Measurements from ENCODE around the gene SH3PXD2B. TPM values are rescaled to one million over a fixed set of nuclear protein-coding genes. Genes with fewer than 3 reads are reported as not detected.

SH3PXD2B gene
- total RNA-seq, 2 donors from 2014 or later = 12.2 to 13.2 TPM

- intact Hi-C loops (cut with DNase I) = no loop called here
- Histone ChIP-seq H3K27me3 (no peaks in the 10 kb centered on the region), H3K4me3 (no peak overlapping the region), H3K9ac (ENCODE audit: low read depth in 2 of 2, low read length in 2 of 2) (no peak overlapping the region), H3K27ac (no peak overlapping the region), H3K9me3 (no peaks in the 10 kb centered on the region), H3K36me3 (no peaks in the 10 kb centered on the region), H3K4me1 (peaks cover 6% of the 10 kb centered on the region)
- no peak for TF ChIP-seq CTCF (IDR thresholded peaks at IDR 0.05)
- DNase-seq = no peak
Measured at GRCh38 chr5:172385010-172385563, 69.2 kb downstream of the SH3PXD2B start.

GRCh38 chr5:172383191-172383802 is 71.0 kb downstream of the SH3PXD2B start:
- DNase-seq = peak; percentile 50
- H3K4me1 ChIP-seq = peaks cover 6% of the 10 kb centered on the region
- no peaks in the 10 kb centered on the region for H3K36me3 ChIP-seq
- H3K27ac ChIP-seq = peak overlapping the region; percentile 16
- H3K4me3 ChIP-seq = no peak overlapping the region
- no peaks in the 10 kb centered on the region for H3K9me3 ChIP-seq
- intact Hi-C loops (cut with DNase I) = no loop called here
- no peak overlapping the region for H3K9ac ChIP-seq (ENCODE audit: low read depth in 2 of 2, low read length in 2 of 2)
- TF ChIP-seq CTCF (IDR thresholded peaks at IDR 0.05) = no peak
- H3K27me3 ChIP-seq = no peaks in the 10 kb centered on the region

- DNase-seq = no peak
- Histone ChIP-seq H3K27ac (no peak overlapping the region), H3K9ac (ENCODE audit: low read depth in 2 of 2, low read length in 2 of 2) (peak overlapping the region in 1 of 2 donors; percentile 5), H3K4me1 (peaks cover 6% of the 10 kb centered on the region), H3K27me3 (no peaks in the 10 kb centered on the region), H3K9me3 (no peaks in the 10 kb centered on the region), H3K4me3 (no peak overlapping the region), H3K36me3 (no peaks in the 10 kb centered on the region)
- intact Hi-C loops (cut with DNase I) = no loop called here
- no peak for TF ChIP-seq CTCF (IDR thresholded peaks at IDR 0.05)
Measured at GRCh38 chr5:172380987-172381643, 73.2 kb downstream of the SH3PXD2B start.

GRCh38 chr5:172380301-172380986 is 73.9 kb downstream of the SH3PXD2B start:
- Histone ChIP-seq H3K27me3 (no peaks in the 10 kb centered on the region), H3K9me3 (no peaks in the 10 kb centered on the region), H3K4me1 (peaks cover 6% of the 10 kb centered on the region), H3K36me3 (no peaks in the 10 kb centered on the region), H3K4me3 (no peak overlapping the region), H3K27ac (no peak overlapping the region), H3K9ac (ENCODE audit: low read depth in 2 of 2, low read length in 2 of 2) (no peak overlapping the region)
- DNase-seq = no peak
- intact Hi-C loops (cut with DNase I) = no loop called here
- no peak for TF ChIP-seq CTCF (IDR thresholded peaks at IDR 0.05)

- intact Hi-C loops (cut with DNase I) = no loop called here
- Histone ChIP-seq H3K36me3 (no peaks in the 10 kb centered on the region), H3K4me3 (no peak overlapping the region), H3K27me3 (no peaks in the 10 kb centered on the region), H3K9me3 (no peaks in the 10 kb centered on the region), H3K9ac (ENCODE audit: low read depth in 2 of 2, low read length in 2 of 2) (no peak overlapping the region), H3K4me1 (peaks cover 6% of the 10 kb centered on the region), H3K27ac (no peak overlapping the region)
- no peak for DNase-seq
- TF ChIP-seq CTCF (IDR thresholded peaks at IDR 0.05) = no peak
Measured at GRCh38 chr5:172379481-172379880, 74.8 kb downstream of the SH3PXD2B start.
